GM12878 (cell line): ENCODE measurements around the gene CNTN6. TPM values are rescaled to one million over a fixed set of nuclear protein-coding genes. Genes with fewer than 3 reads are reported as not detected.

ENCODE experiments used
- ATAC-seq: fragments of 200-7000 bp; cut with Tn5 transposase; 3 replicates; pipeline ENCODE4 v1.9.1; 2020; ENCODE audit warnings: mild to moderate bottlenecking, moderate library complexity
- BruUV-seq: library from RNA; stranded (reverse); fragments of 400-500 nt; replicated peaks from 2 replicates; lab custom pipeline; 2021; lab: Mats Ljungman, UMichigan
- CTCF ChIA-PET: fragments of 300-600 bp; sonication (Branson Sonifier 250); formaldehyde crosslinking; extraction: SDS; loops from one replicate; lab custom pipeline; 2021; ENCODE audit warnings: inconsistent platforms; lab: Yijun Ruan, JAX
- POLR2A ChIA-PET: fragments of 350-600 bp; formaldehyde crosslinking; extraction: SDS; loops from one replicate; lab custom pipeline; 2021; ENCODE audit warnings: inconsistent platforms; lab: Charles Lee
- RAD21 ChIA-PET: fragments of 300-600 bp; sonication (Branson Sonifier 250); formaldehyde crosslinking; loops from one replicate; lab custom pipeline; 2023; ENCODE audit warnings: antibody characterized with exemption; ENCODE audit not compliant: unreplicated experiment; lab: Charles Lee
- SMC1A ChIA-PET: fragments of 300-600 bp; sonication (Branson Sonifier 250); formaldehyde crosslinking; loops from one replicate; lab custom pipeline; 2023; ENCODE audit not compliant: unreplicated experiment, uncharacterized antibody; lab: Charles Lee
- DNase-seq: peaks from one replicate; pipeline ENCODE4 v3.0.0-alpha.2; 2011; ENCODE audit warnings: low read depth, low spot score
- FAIRE-seq: peaks from 3 replicates; lab custom pipeline; 2011; peaks lifted over from hg19 to GRCh38; lab: Jason Lieb, UNC
- H2AFZ ChIP-seq: 2 replicates; pipeline ENCODE4 v1.6.0; 2011; ENCODE audit warnings: low read depth, low read length, control low read depth; ENCODE audit not compliant: control insufficient read depth
- H3K27ac ChIP-seq: 2 replicates; pipeline ENCODE4 v1.5.1; 2011; ENCODE audit warnings: control low read depth; ENCODE audit not compliant: control insufficient read depth, insufficient read depth
- H3K27me3 ChIP-seq, 2 experiments: replicated peaks in 1 of 2; 2 replicates each; pipeline versions ENCODE4 v1.6.0 to v1.6.1; 2011; ENCODE audit warnings: low read length in 1 of 2; ENCODE audit not compliant: control insufficient read depth in 2 of 2, insufficient read depth in 2 of 2
- H3K36me3 ChIP-seq, 2 experiments: 2 replicates each; pipeline ENCODE4 v1.5.1; 2011; ENCODE audit warnings: low read length in 1 of 2; ENCODE audit not compliant: control insufficient read depth in 2 of 2, insufficient read depth in 2 of 2
- H3K4me1 ChIP-seq: 2 replicates; pipeline ENCODE4 v1.6.1; 2011; ENCODE audit warnings: mild to moderate bottlenecking, low read length, moderate library complexity, mixed read lengths; ENCODE audit not compliant: control insufficient read depth, insufficient read depth
- H3K4me2 ChIP-seq: 2 replicates; pipeline ENCODE4 v1.6.0; 2011; ENCODE audit warnings: control low read depth; ENCODE audit not compliant: control insufficient read depth, insufficient read depth
- H3K4me3 ChIP-seq: fragments of 200-600 bp; sonication (generic); 2 replicates; pipeline ENCODE4 v1.5.1; 2016
- H3K79me2 ChIP-seq: 2 replicates; pipeline ENCODE4 v1.6.0; 2011; ENCODE audit warnings: low read length; ENCODE audit not compliant: control insufficient read depth, insufficient read depth
- H3K9ac ChIP-seq: 2 replicates; pipeline ENCODE4 v1.8.0; 2011; ENCODE audit warnings: low read length, control low read depth, mixed read lengths; ENCODE audit not compliant: control insufficient read depth, insufficient read depth
- H3K9me3 ChIP-seq: replicated peaks from 3 replicates; pipeline ENCODE4 v1.5.1; 2011; ENCODE audit warnings: mild to moderate bottlenecking, low read length; ENCODE audit not compliant: control insufficient read depth, insufficient read depth
- H4K20me1 ChIP-seq: 2 replicates; pipeline ENCODE4 v1.6.0; 2011; ENCODE audit not compliant: control insufficient read depth, insufficient read depth
- CBX3 ChIP-seq: fragments of 200-600 bp; sonication (generic); IDR thresholded peaks from 2 replicates; pipeline ENCODE4 v1.6.1; 2016; ENCODE audit warnings: low read depth, borderline replicate concordance
- CHD2 ChIP-seq: IDR thresholded peaks from 2 replicates; pipeline ENCODE4 v1.6.1; 2011; ENCODE audit warnings: low read depth, low read length, improper control_type of control experiment, borderline replicate concordance
- EGR1 ChIP-seq, 2 experiments: IDR thresholded peaks; 1 replicate in 1 of 2; 2 replicates in 1 of 2; pipeline ENCODE4 v1.6.1; 2011 to 2012; ENCODE audit warnings: low read depth in 2 of 2, low read length in 2 of 2, borderline replicate concordance in 1 of 2, mild to moderate bottlenecking in 1 of 2, moderate library complexity in 1 of 2
- HCFC1 ChIP-seq: fragments of 150-350 bp; IDR thresholded peaks from 2 replicates; pipeline ENCODE4 v1.6.1; 2014; ENCODE audit warnings: low read length
- JUNB ChIP-seq: IDR thresholded peaks from 2 replicates; pipeline ENCODE4 v1.6.1; 2016; ENCODE audit warnings: antibody characterized with exemption, mild to moderate bottlenecking
- MEF2A ChIP-seq: IDR thresholded peaks from 2 replicates; pipeline ENCODE4 v1.6.1; 2011; ENCODE audit warnings: low read depth, mild to moderate bottlenecking, low read length, moderate library complexity; ENCODE audit not compliant: insufficient read depth
- SP1 ChIP-seq: IDR thresholded peaks from one replicate; pipeline ENCODE4 v1.6.1; 2011; ENCODE audit warnings: low read depth, low read length
- ZNF217 ChIP-seq: fragments of 450-650 bp; IDR thresholded peaks from 2 replicates; pipeline ENCODE4 v1.6.1; 2017; ENCODE audit warnings: antibody characterized with exemption, mild to moderate bottlenecking
- WGBS: methylation state at CpG from one replicate; pipeline ENCODE4 v1.1.6; 2016; ENCODE audit warnings: low lambda C conversion rate; ENCODE audit not compliant: insufficient replicate concordance, insufficient coverage; ENCODE audit errors: missing lambda C conversion rate; 5-methylcytosine and 5-hydroxymethylcytosine counted together
- in situ Hi-C: fragments of 300-500 bp; cut with MboI; formaldehyde crosslinking; loops from 9 replicates; pipeline ENCODE4 v1.14.3; 2018; ENCODE audit warnings: mixed read lengths
- intact Hi-C: fragments of 100-400 bp; cut with micrococcal nuclease; formaldehyde crosslinking; loops from one replicate; pipeline ENCODE4 v1.14.2; 2022; ENCODE audit not compliant: unreplicated experiment
- polyA plus RNA-seq, 11 experiments: library from polyadenylated mRNA; depleted of rRNA in 4 of 11; unstranded in 6 of 11; stranded (reverse) in 5 of 11; fragments of >200 nt; fragmentation: Nextera tagmentation in 4 of 11; fragmentation: Illumina TruSeq in 1 of 11; extraction: Ambion mirVana in 4 of 11; extraction: Trizol in 1 of 11; gene quantifications; 1 replicate in 1 of 11; 2 replicates in 10 of 11; pipeline versions ENCODE4 v1.2.1 to v1.2.3, GENCODE V29; 2011 to 2016; ENCODE audit warnings: inconsistent platforms in 2 of 11, missing spikeins in 2 of 11, low read depth in 1 of 11
- total RNA-seq, 4 experiments: library from RNA; depleted of rRNA in 3 of 4; stranded (reverse); fragments of >200 nt in 3 of 4; fragmentation: Illumina TruSeq in 1 of 4; extraction: Trizol in 1 of 4; gene quantifications; 2 replicates each; pipeline versions ENCODE4 v1.2.1 to v1.2.3, GENCODE V29; 2013 to 2021
- TF ChIP-seq, protein P1 (sequence below): fragments of 450-650 bp; formaldehyde crosslinking; IDR thresholded peaks from 2 replicates; pipeline ENCODE4 v1.4.0; 2020; ENCODE audit warnings: mild to moderate bottlenecking, moderate library complexity
- TF ChIP-seq, protein P2 (sequence below): IDR thresholded peaks from 2 replicates; pipeline ENCODE4 v1.6.1; 2011; ENCODE audit warnings: borderline replicate concordance, low read depth, mild to moderate bottlenecking, moderate library complexity, mixed read lengths, low read length; ENCODE audit not compliant: insufficient read depth; ENCODE audit errors: extremely low read length
- TF ChIP-seq, protein P3 (sequence below): fragments of 450-650 bp; IDR thresholded peaks from 2 replicates; pipeline ENCODE4 v1.6.1; 2017; ENCODE audit warnings: mild to moderate bottlenecking

CNTN6 gene
- total and polyA plus RNA-seq, 10 of the 15 experiments (the other 5 are each of a cell fraction or from before 2014, with no cell fraction given), result not detected

DNA sequence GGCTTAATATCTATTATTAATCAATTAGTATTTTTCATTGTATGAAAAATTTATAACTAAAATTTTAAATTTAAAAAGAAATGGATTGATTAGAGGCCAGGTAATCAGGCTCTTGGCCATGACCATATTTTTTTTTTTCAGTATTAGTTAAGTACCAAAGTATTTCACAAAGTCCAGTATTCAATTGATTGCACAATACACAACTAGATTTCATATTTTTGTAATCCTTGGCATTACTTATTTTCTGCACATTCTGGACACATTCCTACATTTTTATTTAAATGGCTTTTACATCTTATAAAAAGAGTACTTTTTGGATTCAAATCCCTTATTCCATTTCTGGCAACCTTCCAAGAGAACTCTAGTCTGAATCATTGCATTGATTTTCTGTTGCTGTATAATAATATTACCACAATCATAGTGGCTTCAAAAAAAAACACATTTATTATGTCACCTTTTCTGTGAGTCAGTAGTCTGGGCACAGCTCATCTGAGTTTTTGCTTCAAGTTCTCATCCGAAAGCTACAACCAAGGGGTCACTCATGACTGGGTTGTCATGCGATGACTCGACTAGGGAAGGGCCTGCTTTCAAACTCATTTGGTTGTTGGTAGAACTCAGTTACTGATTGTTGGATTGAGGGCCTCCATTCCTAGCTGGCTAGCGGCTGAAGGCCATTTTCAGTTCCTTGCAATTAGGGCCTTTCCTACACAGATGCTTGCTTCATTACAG is 90.7 kb downstream of the CNTN6 start (continued):
- TF ChIP-seq, protein P1, sequence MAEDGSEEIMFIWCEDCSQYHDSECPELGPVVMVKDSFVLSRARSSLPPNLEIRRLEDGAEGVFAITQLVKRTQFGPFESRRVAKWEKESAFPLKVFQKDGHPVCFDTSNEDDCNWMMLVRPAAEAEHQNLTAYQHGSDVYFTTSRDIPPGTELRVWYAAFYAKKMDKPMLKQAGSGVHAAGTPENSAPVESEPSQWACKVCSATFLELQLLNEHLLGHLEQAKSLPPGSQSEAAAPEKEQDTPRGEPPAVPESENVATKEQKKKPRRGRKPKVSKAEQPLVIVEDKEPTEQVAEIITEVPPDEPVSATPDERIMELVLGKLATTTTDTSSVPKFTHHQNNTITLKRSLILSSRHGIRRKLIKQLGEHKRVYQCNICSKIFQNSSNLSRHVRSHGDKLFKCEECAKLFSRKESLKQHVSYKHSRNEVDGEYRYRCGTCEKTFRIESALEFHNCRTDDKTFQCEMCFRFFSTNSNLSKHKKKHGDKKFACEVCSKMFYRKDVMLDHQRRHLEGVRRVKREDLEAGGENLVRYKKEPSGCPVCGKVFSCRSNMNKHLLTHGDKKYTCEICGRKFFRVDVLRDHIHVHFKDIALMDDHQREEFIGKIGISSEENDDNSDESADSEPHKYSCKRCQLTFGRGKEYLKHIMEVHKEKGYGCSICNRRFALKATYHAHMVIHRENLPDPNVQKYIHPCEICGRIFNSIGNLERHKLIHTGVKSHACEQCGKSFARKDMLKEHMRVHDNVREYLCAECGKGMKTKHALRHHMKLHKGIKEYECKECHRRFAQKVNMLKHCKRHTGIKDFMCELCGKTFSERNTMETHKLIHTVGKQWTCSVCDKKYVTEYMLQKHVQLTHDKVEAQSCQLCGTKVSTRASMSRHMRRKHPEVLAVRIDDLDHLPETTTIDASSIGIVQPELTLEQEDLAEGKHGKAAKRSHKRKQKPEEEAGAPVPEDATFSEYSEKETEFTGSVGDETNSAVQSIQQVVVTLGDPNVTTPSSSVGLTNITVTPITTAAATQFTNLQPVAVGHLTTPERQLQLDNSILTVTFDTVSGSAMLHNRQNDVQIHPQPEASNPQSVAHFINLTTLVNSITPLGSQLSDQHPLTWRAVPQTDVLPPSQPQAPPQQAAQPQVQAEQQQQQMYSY (CRISPR knock-in tag), result no peak
- no peak for TF ChIP-seq CBX3

DNA sequence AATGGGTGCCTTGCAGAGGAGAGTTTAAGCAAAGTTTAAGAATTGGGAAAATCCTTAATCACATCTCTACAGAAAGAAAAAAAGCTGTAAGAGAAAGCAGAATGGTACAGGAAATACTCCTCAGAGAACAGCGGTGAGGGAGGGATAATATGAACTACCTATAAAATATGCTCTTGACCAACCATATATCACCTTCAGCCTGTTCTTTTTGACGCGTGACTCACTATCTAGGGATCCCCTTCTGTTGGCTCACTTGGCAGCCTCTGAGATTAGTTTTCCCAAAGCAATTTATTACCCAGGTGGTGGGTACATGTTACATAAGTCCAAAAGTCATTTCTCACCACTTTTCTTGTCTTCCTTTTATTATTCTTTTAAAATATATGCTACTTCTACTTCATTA is 97.7 kb downstream of the CNTN6 start:
- WGBS, result 2% methylated on average over 3 of the region's 3 CpGs
- Histone ChIP-seq H3K9me3 (no peaks in the 10 kb centered on the region), H4K20me1 (no peaks in the 10 kb centered on the region), H3K79me2 (no peaks in the 10 kb centered on the region), H3K36me3 (no peaks in the 10 kb centered on the region), H3K4me1 (no peaks in the 10 kb centered on the region), H3K27me3 (no peaks in the 10 kb centered on the region), H3K27ac (no peak overlapping the region), H3K4me2 (no peak overlapping the region), H2AFZ (no peak overlapping the region), H3K9ac (no peak overlapping the region), H3K4me3 (no peak overlapping the region)
- FAIRE-seq (no peak), DNase-seq (no peak), ATAC-seq (no peak)
- intact Hi-C loops, result no loop called here
- ChIA-PET SMC1A (no interaction called here), POLR2A (no interaction called here), RAD21 (no interaction called here), CTCF (interaction anchor here (1.1 kb wide), 1 partner anchor 86 kb away, joined by 3 read pairs; no protein-coding TSS in a partner anchor)
- BruUV-seq, result no TSS peak
- in situ Hi-C loops, result no loop called here
- no peak for TF ChIP-seq ZNF217
- TF ChIP-seq JUNB, result no peak
- TF ChIP-seq CHD2, result no peak
- no peak for TF ChIP-seq SP1
- TF ChIP-seq HCFC1, result no peak
- TF ChIP-seq, protein P2, sequence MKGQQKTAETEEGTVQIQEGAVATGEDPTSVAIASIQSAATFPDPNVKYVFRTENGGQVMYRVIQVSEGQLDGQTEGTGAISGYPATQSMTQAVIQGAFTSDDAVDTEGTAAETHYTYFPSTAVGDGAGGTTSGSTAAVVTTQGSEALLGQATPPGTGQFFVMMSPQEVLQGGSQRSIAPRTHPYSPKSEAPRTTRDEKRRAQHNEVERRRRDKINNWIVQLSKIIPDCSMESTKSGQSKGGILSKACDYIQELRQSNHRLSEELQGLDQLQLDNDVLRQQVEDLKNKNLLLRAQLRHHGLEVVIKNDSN, result no peak
- no peak for TF ChIP-seq MEF2A
- TF ChIP-seq, protein P3, sequence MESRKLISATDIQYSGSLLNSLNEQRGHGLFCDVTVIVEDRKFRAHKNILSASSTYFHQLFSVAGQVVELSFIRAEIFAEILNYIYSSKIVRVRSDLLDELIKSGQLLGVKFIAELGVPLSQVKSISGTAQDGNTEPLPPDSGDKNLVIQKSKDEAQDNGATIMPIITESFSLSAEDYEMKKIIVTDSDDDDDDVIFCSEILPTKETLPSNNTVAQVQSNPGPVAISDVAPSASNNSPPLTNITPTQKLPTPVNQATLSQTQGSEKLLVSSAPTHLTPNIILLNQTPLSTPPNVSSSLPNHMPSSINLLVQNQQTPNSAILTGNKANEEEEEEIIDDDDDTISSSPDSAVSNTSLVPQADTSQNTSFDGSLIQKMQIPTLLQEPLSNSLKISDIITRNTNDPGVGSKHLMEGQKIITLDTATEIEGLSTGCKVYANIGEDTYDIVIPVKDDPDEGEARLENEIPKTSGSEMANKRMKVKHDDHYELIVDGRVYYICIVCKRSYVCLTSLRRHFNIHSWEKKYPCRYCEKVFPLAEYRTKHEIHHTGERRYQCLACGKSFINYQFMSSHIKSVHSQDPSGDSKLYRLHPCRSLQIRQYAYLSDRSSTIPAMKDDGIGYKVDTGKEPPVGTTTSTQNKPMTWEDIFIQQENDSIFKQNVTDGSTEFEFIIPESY, result no peak
- TF ChIP-seq EGR1 (IDR thresholded peaks at IDR 0.05; ENCODE audit: borderline replicate concordance in 1 of 2, low read depth in 2 of 2, low read length in 2 of 2), result no peak
